ENCODE measurements around the gene DHDH.

The DHDH gene

GRCh38 chr19:48953141-48953540 lies 19.6 kb downstream of the DHDH start:
- DNase-seq, result no peak

- no peak for DNase-seq
These were observed 20.6 kb downstream of the DHDH start for GRCh38 chr19:48953990-48954594.

GRCh38 chr19:48954595-48955307 lies 21.3 kb downstream of the DHDH start, which contains the start of gene BAX:
TSS of gene BAX (plus strand) at chr19:48954875. CDS start at chr19:48954929, 54 bp downstream.
- peak; percentile 93 for DNase-seq

GRCh38 chr19:48955308-48955958 lies 21.9 kb downstream of the DHDH start:
- no peak for DNase-seq

- DNase-seq, result no peak
These were observed 24.5 kb downstream of the DHDH start for GRCh38 chr19:48958006-48958405.

GRCh38 chr19:48959341-48960239 lies 26.1 kb downstream of the DHDH start:
- peak; percentile 30 for DNase-seq

GRCh38 chr19:48961051-48961649 lies 27.7 kb downstream of the DHDH start:
- no peak for DNase-seq

- DNase-seq, result no peak
These were observed 28.2 kb downstream of the DHDH start for GRCh38 chr19:48961673-48962028.

- DNase-seq, result peak; percentile 56
These were observed 28.7 kb downstream of the DHDH start for GRCh38 chr19:48962029-48962848.

GRCh38 chr19:48962849-48963165 lies 29.3 kb downstream of the DHDH start:
- no peak for DNase-seq

- DNase-seq, result peak; percentile 55
These were observed 30.1 kb downstream of the DHDH start for GRCh38 chr19:48963371-48964204.

GRCh38 chr19:48964205-48965039 lies 30.9 kb downstream of the DHDH start:
- DNase-seq, result no peak

- peak; percentile 97 for DNase-seq
These were observed 31.7 kb downstream of the DHDH start, which contains the start of gene FTL for GRCh38 chr19:48965040-48965805. TSS of gene FTL (plus strand) at chr19:48965309. CDS start at chr19:48965508, 199 bp downstream.

GRCh38 chr19:48965806-48966540 lies 32.5 kb downstream of the DHDH start:
- peak; percentile 70 for DNase-seq

GRCh38 chr19:48966541-48967345 lies 33.2 kb downstream of the DHDH start:
- DNase-seq, result no peak

- DNase-seq, result no peak
These were observed 34.1 kb downstream of the DHDH start for GRCh38 chr19:48967346-48968178.

Measured in GDM1 (cell line).